GM12891 (cell line): ENCODE results near the gene SMAD3.

ENCODE experiments used
- PAX5 ChIP-seq: IDR thresholded peaks from 2 replicates; pipeline ENCODE4 v1.6.1; 2011; ENCODE audit warnings: low read length, moderate library complexity, mild to moderate bottlenecking; ENCODE audit not compliant: insufficient read depth, severe bottlenecking
- POLR2A ChIP-seq: IDR thresholded peaks from 2 replicates; pipeline ENCODE4 v1.6.1; 2011; ENCODE audit warnings: low read depth, low read length, control low read depth
- POLR2AphosphoS5 ChIP-seq: IDR thresholded peaks from 2 replicates; pipeline ENCODE4 v1.6.1; 2011; ENCODE audit warnings: low read depth, low read length, control low read depth
- TAF1 ChIP-seq: IDR thresholded peaks from 2 replicates; pipeline ENCODE4 v1.6.1; 2011; ENCODE audit warnings: low read depth, low read length, control low read depth

DNA sequence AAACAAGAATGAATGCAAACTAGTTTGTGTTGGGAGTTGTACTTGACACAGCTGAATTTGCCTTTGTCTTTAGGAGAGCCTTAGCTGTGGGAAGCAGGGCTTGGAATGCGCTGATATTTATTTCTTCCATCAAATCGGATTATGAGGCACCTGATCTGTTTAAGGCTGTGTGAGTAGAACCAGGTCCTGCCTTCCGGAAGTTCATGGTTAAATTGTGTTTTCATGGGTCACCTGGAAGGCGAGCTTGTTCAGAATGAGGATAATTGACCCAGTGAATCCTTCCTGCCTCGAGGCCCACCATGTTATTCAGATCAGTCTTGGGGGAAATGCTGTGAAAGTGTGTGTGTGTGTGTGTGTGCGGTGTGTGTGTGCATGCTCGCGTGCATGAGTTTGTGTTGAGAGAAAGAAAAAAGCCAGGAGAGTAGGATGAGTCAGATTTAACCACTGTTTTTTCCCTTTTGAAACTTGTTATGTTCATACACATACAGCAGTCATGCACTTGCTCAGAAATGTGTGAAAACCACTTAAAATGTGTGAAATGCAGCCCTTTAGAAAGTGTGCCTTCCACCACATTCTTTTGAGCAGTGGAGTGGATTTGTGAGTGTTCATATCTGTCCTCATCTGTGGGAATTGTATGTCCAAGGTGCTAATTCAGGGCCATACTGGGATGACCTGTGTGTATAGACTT is 36.7 kb downstream of the SMAD3 start:
- TF ChIP-seq POLR2A (peak; percentile 24; the same call in 1 of the 2 replicates), TAF1 (peak; percentile 59; the same call in 1 of the 2 replicates), POLR2AphosphoS5 (peak; percentile 79), PAX5 (no peak)
